ENCODE data around the gene OXLD1.

OXLD1 gene

DNA sequence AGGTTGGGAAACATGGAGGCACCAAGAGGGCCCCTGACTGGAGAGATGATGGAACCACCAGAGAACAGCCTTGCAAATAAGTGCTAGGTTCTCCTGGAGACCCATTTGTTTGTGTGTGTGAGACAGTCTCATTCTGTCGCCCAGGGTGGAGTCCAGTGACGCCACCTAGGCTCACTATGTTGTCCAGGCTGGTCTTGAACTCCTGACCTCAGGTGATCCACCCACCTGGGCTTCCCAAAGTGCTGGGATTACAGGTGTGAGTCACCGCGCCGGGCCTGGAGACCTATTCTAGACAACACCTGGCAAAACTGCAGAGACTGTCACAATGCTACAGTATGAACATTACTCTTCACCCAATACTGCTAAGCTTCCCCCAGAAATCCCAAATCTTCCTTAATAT, 31.0 kb downstream of the OXLD1 start:
- no peaks in the 10 kb centered on the region for H3K9me3 ChIP-seq (ENCODE audit: insufficient read depth, low read length, severe bottlenecking)
- TF ChIP-seq, protein P1, sequence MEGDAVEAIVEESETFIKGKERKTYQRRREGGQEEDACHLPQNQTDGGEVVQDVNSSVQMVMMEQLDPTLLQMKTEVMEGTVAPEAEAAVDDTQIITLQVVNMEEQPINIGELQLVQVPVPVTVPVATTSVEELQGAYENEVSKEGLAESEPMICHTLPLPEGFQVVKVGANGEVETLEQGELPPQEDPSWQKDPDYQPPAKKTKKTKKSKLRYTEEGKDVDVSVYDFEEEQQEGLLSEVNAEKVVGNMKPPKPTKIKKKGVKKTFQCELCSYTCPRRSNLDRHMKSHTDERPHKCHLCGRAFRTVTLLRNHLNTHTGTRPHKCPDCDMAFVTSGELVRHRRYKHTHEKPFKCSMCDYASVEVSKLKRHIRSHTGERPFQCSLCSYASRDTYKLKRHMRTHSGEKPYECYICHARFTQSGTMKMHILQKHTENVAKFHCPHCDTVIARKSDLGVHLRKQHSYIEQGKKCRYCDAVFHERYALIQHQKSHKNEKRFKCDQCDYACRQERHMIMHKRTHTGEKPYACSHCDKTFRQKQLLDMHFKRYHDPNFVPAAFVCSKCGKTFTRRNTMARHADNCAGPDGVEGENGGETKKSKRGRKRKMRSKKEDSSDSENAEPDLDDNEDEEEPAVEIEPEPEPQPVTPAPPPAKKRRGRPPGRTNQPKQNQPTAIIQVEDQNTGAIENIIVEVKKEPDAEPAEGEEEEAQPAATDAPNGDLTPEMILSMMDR (IDR thresholded peaks at IDR 0.05; ENCODE audit: borderline replicate concordance, extremely low read depth, low read length, poor library complexity, severe bottlenecking), result no peak
- no peak for TF ChIP-seq EZH2 (IDR thresholded peaks at IDR 0.05; ENCODE audit: borderline replicate concordance, low read depth, low read length, severe bottlenecking)
- peaks cover 33% of the 10 kb centered on the region for H3K4me1 ChIP-seq (ENCODE audit: insufficient read depth, low read length)
- ATAC-seq (ENCODE audit: insufficient read depth, low read depth), result no peak
- peaks cover 21% of the 10 kb centered on the region for H3K36me3 ChIP-seq (ENCODE audit: insufficient read depth, low read length)
- H3K79me2 ChIP-seq (ENCODE audit: insufficient read depth, low read length), result peaks cover 62% of the 10 kb centered on the region
- H3K4me2 ChIP-seq (ENCODE audit: insufficient read depth, low read length), result peak overlapping the region; percentile 94
- no peak for DNase-seq
- H3K27me3 ChIP-seq (ENCODE audit: insufficient read depth, low read length, poor library complexity), result no peaks in the 10 kb centered on the region
- peak overlapping the region; percentile 97 for H3K9ac ChIP-seq (ENCODE audit: low read depth, low read length)
- no peak overlapping the region for H3K27ac ChIP-seq (ENCODE audit: low read length)
- H2AFZ ChIP-seq (ENCODE audit: low read depth, low read length), result no peak overlapping the region
- peaks cover 34% of the 10 kb centered on the region; the same call in 1 of the 2 replicates for H4K20me1 ChIP-seq (ENCODE audit: insufficient read depth, low read length)
- peak overlapping the region; percentile 74 to 88; a peak in 3 of 4 replicates for H3K4me3 ChIP-seq (ENCODE audit: low read depth in 1 of 2, low read length in 2 of 2)

DNA sequence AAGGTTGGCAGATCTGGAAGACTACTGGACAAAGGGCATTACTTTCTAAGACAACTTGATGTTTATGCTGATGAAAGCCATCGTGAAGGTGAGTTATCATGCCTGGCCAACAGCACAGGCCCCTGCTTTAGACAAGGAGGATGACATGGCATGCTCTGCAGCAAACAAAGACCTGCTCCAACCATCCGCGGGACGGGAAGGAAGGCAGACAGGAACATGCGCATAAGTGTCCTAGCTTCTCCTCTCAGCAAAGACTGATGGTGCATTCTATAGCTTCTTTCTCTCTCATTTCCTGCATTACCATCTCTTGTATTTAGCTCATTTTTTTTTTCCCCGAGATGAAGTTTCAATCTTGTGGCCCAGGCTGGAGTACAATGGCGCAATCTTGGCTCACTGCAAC, 34.9 kb downstream of the OXLD1 start:
- no peaks in the 10 kb centered on the region for H3K27me3 ChIP-seq (ENCODE audit: insufficient read depth, low read length, poor library complexity)
- H3K4me2 ChIP-seq (ENCODE audit: insufficient read depth, low read length), result no peak overlapping the region
- H3K79me2 ChIP-seq (ENCODE audit: insufficient read depth, low read length), result peaks cover 78% of the 10 kb centered on the region
- no peak overlapping the region for H3K4me3 ChIP-seq (ENCODE audit: low read depth in 1 of 2, low read length in 2 of 2)
- no peak for ATAC-seq (ENCODE audit: insufficient read depth, low read depth)
- peaks cover 35% of the 10 kb centered on the region; the same call in 1 of the 2 replicates for H4K20me1 ChIP-seq (ENCODE audit: insufficient read depth, low read length)
- TF ChIP-seq, protein P1 (IDR thresholded peaks at IDR 0.05; ENCODE audit: borderline replicate concordance, extremely low read depth, low read length, poor library complexity, severe bottlenecking), result no peak
- no peak for TF ChIP-seq EZH2 (IDR thresholded peaks at IDR 0.05; ENCODE audit: borderline replicate concordance, low read depth, low read length, severe bottlenecking)
- H3K36me3 ChIP-seq (ENCODE audit: insufficient read depth, low read length), result peaks cover 58% of the 10 kb centered on the region
- H3K9me3 ChIP-seq (ENCODE audit: insufficient read depth, low read length, severe bottlenecking), result no peaks in the 10 kb centered on the region
- no peak for DNase-seq
- H3K27ac ChIP-seq (ENCODE audit: low read length), result no peak overlapping the region
- no peak overlapping the region for H2AFZ ChIP-seq (ENCODE audit: low read depth, low read length)
- no peak overlapping the region for H3K9ac ChIP-seq (ENCODE audit: low read depth, low read length)
- peaks cover 22% of the 10 kb centered on the region for H3K4me1 ChIP-seq (ENCODE audit: insufficient read depth, low read length)

DNA sequence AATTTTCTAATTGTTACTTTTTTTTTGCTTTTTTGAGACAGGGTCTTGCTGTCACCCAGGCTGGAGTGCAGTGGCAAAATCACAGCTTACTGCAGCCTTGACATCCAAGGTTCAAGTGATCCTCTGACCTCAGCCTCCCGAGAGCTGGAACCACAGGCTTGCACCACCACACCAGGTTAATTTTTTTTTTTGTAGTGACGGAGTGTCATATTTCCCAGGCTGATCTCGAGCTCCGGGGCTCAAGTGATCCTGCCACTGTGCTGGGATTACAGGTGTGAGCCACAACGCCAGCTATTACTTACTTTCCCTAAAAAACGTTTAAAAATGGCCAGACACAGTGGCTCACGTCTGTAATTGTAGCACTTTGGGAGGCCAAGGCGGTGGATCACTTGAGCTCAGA, 36.1 kb downstream of the OXLD1 start:
- ATAC-seq (ENCODE audit: insufficient read depth, low read depth), result no peak
- H3K4me2 ChIP-seq (ENCODE audit: insufficient read depth, low read length), result no peak overlapping the region
- H3K27me3 ChIP-seq (ENCODE audit: insufficient read depth, low read length, poor library complexity), result no peaks in the 10 kb centered on the region
- TF ChIP-seq EZH2 (IDR thresholded peaks at IDR 0.05; ENCODE audit: borderline replicate concordance, low read depth, low read length, severe bottlenecking), result no peak
- TF ChIP-seq, protein P1 (IDR thresholded peaks at IDR 0.05; ENCODE audit: borderline replicate concordance, extremely low read depth, low read length, poor library complexity, severe bottlenecking), result no peak
- H3K9ac ChIP-seq (ENCODE audit: low read depth, low read length), result no peak overlapping the region
- no peak for DNase-seq
- H3K27ac ChIP-seq (ENCODE audit: low read length), result no peak overlapping the region
- peaks cover 60% of the 10 kb centered on the region for H3K36me3 ChIP-seq (ENCODE audit: insufficient read depth, low read length)
- H2AFZ ChIP-seq (ENCODE audit: low read depth, low read length), result no peak overlapping the region
- H4K20me1 ChIP-seq (ENCODE audit: insufficient read depth, low read length), result peaks cover 23% of the 10 kb centered on the region; the same call in 1 of the 2 replicates
- no peak overlapping the region for H3K4me3 ChIP-seq (ENCODE audit: low read depth in 1 of 2, low read length in 2 of 2)
- H3K4me1 ChIP-seq (ENCODE audit: insufficient read depth, low read length), result peaks cover 14% of the 10 kb centered on the region
- peaks cover 72% of the 10 kb centered on the region for H3K79me2 ChIP-seq (ENCODE audit: insufficient read depth, low read length)
- H3K9me3 ChIP-seq (ENCODE audit: insufficient read depth, low read length, severe bottlenecking), result no peaks in the 10 kb centered on the region

Measured in DND-41 (cell line).